Measurements from ENCODE around the gene SLAIN1. TPM values are rescaled to one million over a fixed set of nuclear protein-coding genes. Genes with fewer than 3 reads are reported as not detected.

SLAIN1 gene
- total and polyA plus RNA-seq, 2 of the 4 experiments (the other 2 are of a cell fraction): 0.29 to 0.36 TPM

- Histone ChIP-seq H2BK120ac (ENCODE audit: low read depth, low read length) (no peak overlapping the region), H4K91ac (ENCODE audit: insufficient read depth, low read depth, low read length) (no peak overlapping the region), H3K9me1 (ENCODE audit: insufficient read depth, low read length) (no peaks in the 10 kb centered on the region), H2AFZ (replicated peaks; ENCODE audit: low read length, poor library complexity) (no peak overlapping the region), H2BK5ac (ENCODE audit: low read depth, low read length, poor library complexity, severe bottlenecking) (no peak overlapping the region), H2BK20ac (ENCODE audit: low read depth, low read length) (no peak overlapping the region), H3K4me2 (ENCODE audit: low read depth, low read length) (no peak overlapping the region), H3K79me1 (ENCODE audit: low read depth in 1 of 2, low read length in 2 of 2) (no peaks in the 10 kb centered on the region), H3K14ac (replicated peaks; ENCODE audit: low read depth, low read length) (no peak overlapping the region), H4K5ac (ENCODE audit: low read depth, low read length) (no peak overlapping the region), H3K27me3 (ENCODE audit: control insufficient read depth, insufficient read depth, low read length) (peaks cover 5% of the 10 kb centered on the region), H2AK5ac (ENCODE audit: low read depth, low read length) (no peak overlapping the region), H3K18ac (ENCODE audit: low read depth, low read length) (no peak overlapping the region), H3K9me3 (ENCODE audit: control insufficient read depth, insufficient read depth, low read length) (no peaks in the 10 kb centered on the region), H3K36me3 (ENCODE audit: control insufficient read depth, insufficient read depth, low read length) (no peaks in the 10 kb centered on the region), H3K9ac (ENCODE audit: low read depth, low read length) (no peak overlapping the region), H3K23ac (ENCODE audit: low read depth, low read length) (no peak overlapping the region), H2BK15ac (ENCODE audit: low read depth, low read length) (no peak overlapping the region), H3K4ac (ENCODE audit: low read depth, low read length) (no peak overlapping the region), H3K4me1 (ENCODE audit: control insufficient read depth, insufficient read depth, low read length) (0 out of 2 replicates have a peak, but pooled peaks cover 2% of the 10 kb centered on the region), H3K27ac (ENCODE audit: insufficient read depth, low read length) (no peak overlapping the region), H3K56ac (ENCODE audit: extremely low read depth, insufficient read depth, low read length) (no peak overlapping the region), H3K4me3 (ENCODE audit: insufficient read depth, low read depth, low read length) (no peak overlapping the region), H4K20me1 (ENCODE audit: insufficient read depth, low read length) (no peaks in the 10 kb centered on the region), H2AK9ac (replicated peaks; ENCODE audit: low read depth, low read length, poor library complexity) (no peak overlapping the region), H4K8ac (ENCODE audit: low read depth in 2 of 2, low read length in 2 of 2) (no peak overlapping the region)
- no TSS peak for BruUV-seq (replicated peaks)
- no peak for DNase-seq
- dilution Hi-C loops (cut with HindIII; ENCODE audit: low sequenced_read_pairs, unreplicated experiment): no loop called here
- in situ Hi-C loops (cut with MboI; ENCODE audit: low sequenced_read_pairs): no loop called here
- ChIA-PET CTCF (interaction anchor here (0.9 kb wide), 1 partner anchor 344 kb away, joined by 5 read pairs; no protein-coding TSS in a partner anchor), POLR2A (ENCODE audit: unreplicated experiment) (no interaction called here)
- ATAC-seq (ENCODE audit: low read depth): no peak
- WGBS, 2 experiments (ENCODE audit: extremely low coverage in 2 of 2, insufficient read length in 1 of 2): no CpG with 5 or more reads among the region's 4 CpGs
- intact Hi-C loops (cut with micrococcal nuclease): loop anchor here (10.0 kb wide), 1 partner anchor 1198 kb away; no protein-coding TSS in a partner anchor
- TF ChIP-seq CHD1 (IDR thresholded peaks at IDR 0.05; ENCODE audit: low read depth, low read length) (no peak), MAZ (IDR thresholded peaks at IDR 0.05; ENCODE audit: borderline replicate concordance, low read depth, low read length) (no peak), FOS (IDR thresholded peaks at IDR 0.05; ENCODE audit: low read depth, low read length) (no peak), SMC3 (IDR thresholded peaks at IDR 0.05; ENCODE audit: low read depth, low read length) (no peak), POLR2A (IDR thresholded peaks at IDR 0.05; ENCODE audit: low read depth, low read length) (no peak), MXI1 (IDR thresholded peaks at IDR 0.05; ENCODE audit: borderline replicate concordance, low read depth, low read length) (no peak)
- TF ChIP-seq, protein P1, sequence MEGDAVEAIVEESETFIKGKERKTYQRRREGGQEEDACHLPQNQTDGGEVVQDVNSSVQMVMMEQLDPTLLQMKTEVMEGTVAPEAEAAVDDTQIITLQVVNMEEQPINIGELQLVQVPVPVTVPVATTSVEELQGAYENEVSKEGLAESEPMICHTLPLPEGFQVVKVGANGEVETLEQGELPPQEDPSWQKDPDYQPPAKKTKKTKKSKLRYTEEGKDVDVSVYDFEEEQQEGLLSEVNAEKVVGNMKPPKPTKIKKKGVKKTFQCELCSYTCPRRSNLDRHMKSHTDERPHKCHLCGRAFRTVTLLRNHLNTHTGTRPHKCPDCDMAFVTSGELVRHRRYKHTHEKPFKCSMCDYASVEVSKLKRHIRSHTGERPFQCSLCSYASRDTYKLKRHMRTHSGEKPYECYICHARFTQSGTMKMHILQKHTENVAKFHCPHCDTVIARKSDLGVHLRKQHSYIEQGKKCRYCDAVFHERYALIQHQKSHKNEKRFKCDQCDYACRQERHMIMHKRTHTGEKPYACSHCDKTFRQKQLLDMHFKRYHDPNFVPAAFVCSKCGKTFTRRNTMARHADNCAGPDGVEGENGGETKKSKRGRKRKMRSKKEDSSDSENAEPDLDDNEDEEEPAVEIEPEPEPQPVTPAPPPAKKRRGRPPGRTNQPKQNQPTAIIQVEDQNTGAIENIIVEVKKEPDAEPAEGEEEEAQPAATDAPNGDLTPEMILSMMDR (conservative IDR thresholded peaks at IDR 0.05; ENCODE audit: low read depth, low read length): no peak
These were observed 79.2 kb downstream of the SLAIN1 start for GRCh38 chr13:77776704-77777103.
